CD14-positive monocyte (primary cell): ENCODE data around the gene DNM2. TPM values are rescaled to one million over a fixed set of nuclear protein-coding genes. Genes with fewer than 3 reads are reported as not detected.

Experiments
- DNase-seq, 3 donors: peaks; one replicate each; pipeline ENCODE4 v3.0.0-alpha.2; 2011 to 2022
- H2AFZ ChIP-seq: 2 replicates; pipeline ENCODE4 v1.6.0; 2012; ENCODE audit warnings: mild to moderate bottlenecking, low read depth, low read length, inconsistent platforms; ENCODE audit not compliant: insufficient read depth, poor library complexity, severe bottlenecking
- H3K27ac ChIP-seq, 2 donors: 1 replicate in 1 of 2; 2 replicates in 1 of 2; pipeline ENCODE4 v1.5.1; 2012 to 2013; ENCODE audit warnings: low read length in 2 of 2, control low read depth in 1 of 2, inconsistent platforms in 1 of 2, low read depth in 1 of 2, mild to moderate bottlenecking in 1 of 2
- H3K27me3 ChIP-seq, 2 donors: one replicate each; pipeline versions ENCODE4 v1.6.0 to v1.6.1; 2011 to 2013; ENCODE audit warnings: low read length in 2 of 2; ENCODE audit not compliant: control insufficient read depth in 2 of 2, insufficient read depth in 2 of 2
- H3K36me3 ChIP-seq, 2 donors: replicated peaks in 1 of 2; 1 replicate in 1 of 2; 2 replicates in 1 of 2; pipeline versions ENCODE4 v1.5.1 to v1.6.1; 2012 to 2013; ENCODE audit warnings: low read length in 2 of 2, control low read depth in 1 of 2, inconsistent platforms in 1 of 2, mild to moderate bottlenecking in 1 of 2; ENCODE audit not compliant: insufficient read depth in 2 of 2, control insufficient read depth in 1 of 2
- H3K4me1 ChIP-seq, 2 donors: 1 replicate in 1 of 2; 2 replicates in 1 of 2; pipeline versions ENCODE4 v1.5.1 to v1.6.1; 2012 to 2013; ENCODE audit warnings: low read length in 2 of 2, control low read depth in 1 of 2, inconsistent platforms in 1 of 2, mild to moderate bottlenecking in 1 of 2, moderate library complexity in 1 of 2; ENCODE audit not compliant: insufficient read depth in 2 of 2, control insufficient read depth in 1 of 2
- H3K4me2 ChIP-seq: replicated peaks from 2 replicates; pipeline ENCODE3; 2012; ENCODE audit warnings: low read length, moderate library complexity, mild to moderate bottlenecking; ENCODE audit not compliant: poor library complexity, severe bottlenecking; ENCODE audit errors: extremely low read depth
- H3K4me3 ChIP-seq, 3 experiments: fragments of 200-600 bp in 1 of 3; sonication (generic) in 1 of 3; replicated peaks in 1 of 3; 1 replicate in 2 of 3; 2 replicates in 1 of 3; pipeline ENCODE4 v1.5.1; 2011 to 2013; ENCODE audit warnings: low read length in 3 of 3, mild to moderate bottlenecking in 3 of 3, control low read depth in 2 of 3, low read depth in 2 of 3, inconsistent platforms in 1 of 3, moderate library complexity in 1 of 3
- H3K79me2 ChIP-seq: 2 replicates; pipeline ENCODE4 v1.6.0; 2012; ENCODE audit warnings: mild to moderate bottlenecking, control low read depth, inconsistent platforms, low read length, moderate library complexity; ENCODE audit not compliant: insufficient read depth
- H3K9ac ChIP-seq: 2 replicates; pipeline ENCODE4 v1.6.0; 2017; ENCODE audit warnings: low read length, mild to moderate bottlenecking; ENCODE audit not compliant: insufficient read depth, poor library complexity, severe bottlenecking
- H3K9me3 ChIP-seq, 2 donors: replicated peaks in 1 of 2; 1 replicate in 1 of 2; 2 replicates in 1 of 2; pipeline versions ENCODE4 v1.5.1 to v1.6.1; 2012 to 2013; ENCODE audit warnings: low read length in 2 of 2, control low read depth in 1 of 2; ENCODE audit not compliant: control insufficient read depth in 1 of 2, insufficient read depth in 1 of 2
- H4K20me1 ChIP-seq: 2 replicates; pipeline ENCODE4 v1.6.0; 2012; ENCODE audit warnings: mild to moderate bottlenecking, low read length, control low read depth, moderate library complexity; ENCODE audit not compliant: insufficient read depth
- H3K27ac Mint-ChIP-seq, 7 donors: one replicate each; pipeline ENCODE4 v1.8.0; 2020; ENCODE audit warnings: mild to moderate bottlenecking in 7 of 7, mixed read lengths in 7 of 7, moderate library complexity in 6 of 7, inconsistent platforms in 2 of 7
- H3K27me3 Mint-ChIP-seq, 3 donors: one replicate each; pipeline ENCODE4 v1.8.0; 2021 to 2022; ENCODE audit warnings: low read depth in 3 of 3, mild to moderate bottlenecking in 3 of 3, mixed read lengths in 3 of 3, moderate library complexity in 3 of 3, inconsistent platforms in 1 of 3
- H3K36me3 Mint-ChIP-seq, 2 donors: one replicate each; pipeline ENCODE4 v1.8.0; 2020; ENCODE audit warnings: mixed read lengths in 2 of 2, inconsistent platforms in 1 of 2, mild to moderate bottlenecking in 1 of 2
- H3K4me1 Mint-ChIP-seq: one replicate; pipeline ENCODE4 v1.8.0; 2020; ENCODE audit warnings: mild to moderate bottlenecking, mixed read lengths
- H3K4me3 Mint-ChIP-seq, 2 donors: one replicate each; pipeline ENCODE4 v1.8.0; 2020; ENCODE audit warnings: mild to moderate bottlenecking in 2 of 2, mixed read lengths in 2 of 2, moderate library complexity in 1 of 2
- H3K9me3 Mint-ChIP-seq, 7 donors: one replicate each; pipeline ENCODE4 v1.8.0; 2020 to 2022; ENCODE audit warnings: mixed read lengths in 7 of 7, mild to moderate bottlenecking in 6 of 7, moderate library complexity in 6 of 7, inconsistent platforms in 2 of 7
- CTCF ChIP-seq: fragments of 200-600 bp; IDR thresholded peaks from one replicate; pipeline ENCODE4 v1.8.0; 2022; ENCODE audit warnings: antibody characterized with exemption, mild to moderate bottlenecking
- WGBS: methylation state at CpG from one replicate; pipeline ENCODE4 v1.1.5; 2013; ENCODE audit warnings: missing lambda C conversion rate; ENCODE audit not compliant: insufficient coverage; 5-methylcytosine and 5-hydroxymethylcytosine counted together
- intact Hi-C, 2 donors: fragments of 100-400 bp; cut with micrococcal nuclease; formaldehyde crosslinking; loops; one replicate each; pipeline versions ENCODE4 v1.15.0 to v1.15.1; 2023
- polyA plus RNA-seq, 3 donors: library from polyadenylated mRNA; depleted of rRNA in 1 of 3; unstranded in 2 of 3; stranded (reverse) in 1 of 3; fragments of 300-500 nt in 2 of 3; fragments of >200 nt in 1 of 3; fragmentation: Illumina TruSeq in 2 of 3; gene quantifications; 1 replicate in 2 of 3; 2 replicates in 1 of 3; pipeline ENCODE4 v1.2.3, GENCODE V29; 2012 to 2021

DNM2 gene
- polyA plus RNA-seq, 3 donors, result 53.0 to 186 (median 69.5) TPM

- Histone ChIP-seq H3K36me3 (peaks cover 0 to 3% of the 10 kb centered on the region in 2 donors), H3K4me3 (no peak overlapping the region), H4K20me1 (peaks cover 11% of the 10 kb centered on the region), H3K9ac (no peak overlapping the region), H3K79me2 (no peaks in the 10 kb centered on the region), H3K4me1 (peaks cover 15 to 18% of the 10 kb centered on the region in 2 donors), H3K9me3 (peaks cover 0 to 8% of the 10 kb centered on the region in 2 donors), H3K27me3 (no peaks in the 10 kb centered on the region), H3K4me2 (no peak overlapping the region), H2AFZ (no peak overlapping the region), H3K27ac (no peak overlapping the region)
- H3K9me3 Mint-ChIP-seq, result peaks cover 2 to 11% (median 7%) of the 10 kb centered on the region in 7 donors
- intact Hi-C loops, result loop anchor here in 1 of 2 donors (5.0 kb wide), 1 partner anchor 33 kb away; the partner anchor contains the start of gene CARM1
- H3K27me3 Mint-ChIP-seq, result peaks cover 0 to 12% (median 3%) of the 10 kb centered on the region in 3 donors
- no peak for TF ChIP-seq CTCF
- WGBS, result 58% methylated on average over 4 of the region's 10 CpGs
- H3K36me3 Mint-ChIP-seq, result peaks cover 0 to 3% of the 10 kb centered on the region in 2 donors
- DNase-seq, result no peak
- no peak overlapping the region for H3K4me3 Mint-ChIP-seq
- peak overlapping the region in 1 of 7 donors; percentile 11 for H3K27ac Mint-ChIP-seq
- peaks cover 14% of the 10 kb centered on the region for H3K4me1 Mint-ChIP-seq
Measured at GRCh38 chr19:10839114-10840050, 121.5 kb downstream of the DNM2 start.

GRCh38 chr19:10842788-10843187, 124.9 kb downstream of the DNM2 start:
- H3K79me2 ChIP-seq, result peaks cover 4% of the 10 kb centered on the region
- TF ChIP-seq CTCF, result no peak
- H3K4me3 ChIP-seq, result no peak overlapping the region
- H3K27ac ChIP-seq, result no peak overlapping the region
- no peaks in the 10 kb centered on the region for H4K20me1 ChIP-seq
- H3K4me1 ChIP-seq, result peaks cover 4 to 5% of the 10 kb centered on the region in 2 donors
- H3K9ac ChIP-seq, result no peak overlapping the region
- no peak overlapping the region for H3K4me3 Mint-ChIP-seq
- peaks cover 8% of the 10 kb centered on the region for H3K4me1 Mint-ChIP-seq
- H3K9me3 Mint-ChIP-seq, result peaks cover 0 to 9% (median 5%) of the 10 kb centered on the region in 7 donors
- intact Hi-C loops, result no loop called here
- H3K4me2 ChIP-seq, result no peak overlapping the region
- no peaks in the 10 kb centered on the region for H3K36me3 ChIP-seq
- H3K27me3 ChIP-seq, result no peaks in the 10 kb centered on the region
- peak overlapping the region in 1 of 7 donors; percentile 27 for H3K27ac Mint-ChIP-seq
- peaks cover 0 to 3% of the 10 kb centered on the region in 2 donors for H3K9me3 ChIP-seq
- WGBS, result 92% methylated on average over 6 of the region's 7 CpGs
- DNase-seq, result no peak
- no peak overlapping the region for H2AFZ ChIP-seq
- H3K36me3 Mint-ChIP-seq, result peaks cover 0 to 2% of the 10 kb centered on the region in 2 donors
- peaks cover 0 to 13% (median 3%) of the 10 kb centered on the region in 3 donors for H3K27me3 Mint-ChIP-seq
